GM18873 (cell line): ENCODE data around the gene TCF12.
"Not testable (repeated sequence)": the region's sequence is repeated elsewhere in the genome, so short reads cannot be mapped to it uniquely, and the experiment has no call there.

Experiments used
- ATAC-seq: cut with Tn5 transposase; IDR thresholded peaks from one replicate; pipeline ENCODE4 v1.9.1; 2021; ENCODE audit warnings: mild to moderate bottlenecking, moderate library complexity, moderate number of reproducible peaks; ENCODE audit not compliant: unreplicated experiment, low FRiP score

TCF12 gene

GRCh38 chr15:56913670-56914069, 4.8 kb upstream of the TCF12 start:
- no peak for ATAC-seq

- ATAC-seq, result no peak
These were observed 2.6 kb upstream of the TCF12 start for GRCh38 chr15:56915888-56916287.

GRCh38 chr15:56916825-56917477, 1.5 kb upstream of the TCF12 start:
- ATAC-seq, result no peak

GRCh38 chr15:56917652-56918045, 795 bp upstream of the TCF12 start:
- ATAC-seq, result no peak

GRCh38 chr15:56919031-56919608, 676 bp downstream of the TCF12 start:
- ATAC-seq, result peak; percentile 30

GRCh38 chr15:56919609-56920366, 1.3 kb downstream of the TCF12 start:
- ATAC-seq, result no peak

GRCh38 chr15:56920367-56920627, 1.9 kb downstream of the TCF12 start:
- no peak for ATAC-seq

- ATAC-seq, result no peak
These were observed 4.7 kb downstream of the TCF12 start for GRCh38 chr15:56923174-56923591.

GRCh38 chr15:56927816-56928215, 9.4 kb downstream of the TCF12 start:
- ATAC-seq, result no peak

- ATAC-seq, result no peak
These were observed 11.0 kb downstream of the TCF12 start for GRCh38 chr15:56929399-56929798.

- no peak for ATAC-seq
These were observed 11.5 kb downstream of the TCF12 start for GRCh38 chr15:56929933-56930332.

GRCh38 chr15:56930669-56931313, 12.3 kb downstream of the TCF12 start:
- no peak for ATAC-seq

- no peak for ATAC-seq
These were observed 13.4 kb downstream of the TCF12 start for GRCh38 chr15:56931639-56932508.

GRCh38 chr15:56932509-56932868, 14.0 kb downstream of the TCF12 start:
- not testable (repeated sequence) for ATAC-seq

GRCh38 chr15:56933410-56933809, 15.0 kb downstream of the TCF12 start:
- no peak for ATAC-seq

- ATAC-seq, result no peak
These were observed 15.4 kb downstream of the TCF12 start for GRCh38 chr15:56933811-56934210.

GRCh38 chr15:56934269-56934668, 15.8 kb downstream of the TCF12 start:
- no peak for ATAC-seq

- ATAC-seq, result no peak
These were observed 18.5 kb downstream of the TCF12 start for GRCh38 chr15:56936929-56937328.

- ATAC-seq, result no peak
These were observed 20.8 kb downstream of the TCF12 start for GRCh38 chr15:56939257-56939656.

GRCh38 chr15:56940388-56940787, 21.9 kb downstream of the TCF12 start:
- ATAC-seq, result no peak

GRCh38 chr15:56942118-56942517, 23.7 kb downstream of the TCF12 start:
- no peak for ATAC-seq
